GM21526 (cell line): ENCODE results near the gene DELE1.
"Not testable (repeated sequence)": the region's sequence is repeated elsewhere in the genome, so short reads cannot be mapped to it uniquely, and the experiment has no call there.

Experiments
- ATAC-seq: cut with Tn5 transposase; IDR thresholded peaks from one replicate; pipeline ENCODE4 v1.9.1; 2021; ENCODE audit warnings: moderate library complexity; ENCODE audit not compliant: unreplicated experiment, low FRiP score

DELE1 gene

GRCh38 chr5:141883892-141884318 is 39.8 kb upstream of the DELE1 start:
- ATAC-seq: no peak

- ATAC-seq: no peak
Measured at GRCh38 chr5:141889282-141889871, 34.3 kb upstream of the DELE1 start.

GRCh38 chr5:141890429-141890828 is 33.2 kb upstream of the DELE1 start:
- not testable (repeated sequence) for ATAC-seq

DNA sequence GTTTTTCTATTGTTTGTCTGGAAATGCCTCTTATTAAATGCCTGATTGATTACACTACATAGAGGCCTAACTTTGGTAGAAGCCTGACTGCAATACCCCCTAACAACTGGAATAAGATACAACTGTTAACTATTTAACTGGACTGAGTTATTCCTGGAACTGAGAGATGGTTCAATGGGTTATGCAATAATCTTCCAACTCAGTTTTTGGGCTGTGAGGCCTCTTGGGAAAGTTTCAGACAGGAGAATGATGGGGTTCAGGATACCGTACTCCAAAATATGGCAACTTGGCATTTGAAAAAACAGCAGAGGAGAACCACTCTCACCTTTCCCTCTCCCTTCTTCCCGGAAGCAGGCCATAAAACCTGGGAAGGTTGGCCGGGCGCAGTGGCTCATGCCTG is 26.2 kb upstream of the DELE1 start:
- ATAC-seq: no peak

- ATAC-seq: no peak
Measured at GRCh38 chr5:141898448-141899049, 25.1 kb upstream of the DELE1 start.

- ATAC-seq: no peak
Measured at GRCh38 chr5:141902015-141902814, 21.5 kb upstream of the DELE1 start.

DNA sequence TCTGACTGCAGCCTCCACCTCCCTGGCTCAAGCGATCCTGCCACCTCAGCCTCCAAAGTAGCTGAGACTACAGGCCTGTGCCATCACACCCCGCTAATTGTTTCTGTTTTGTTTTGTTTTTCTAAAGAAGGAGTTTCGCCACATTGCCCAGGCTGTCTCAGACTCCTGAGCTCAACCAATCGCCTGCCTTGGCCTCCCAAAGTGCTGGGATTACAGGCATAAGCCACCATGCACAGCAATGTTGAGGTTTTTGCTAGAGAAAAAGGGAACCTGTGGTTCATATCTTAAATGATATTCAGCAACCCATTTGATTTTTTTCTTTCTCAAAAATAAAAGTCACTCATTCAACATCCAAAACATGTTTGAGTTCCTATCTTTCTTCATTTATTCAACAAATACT is 20.4 kb upstream of the DELE1 start:
- ATAC-seq: no peak

DNA sequence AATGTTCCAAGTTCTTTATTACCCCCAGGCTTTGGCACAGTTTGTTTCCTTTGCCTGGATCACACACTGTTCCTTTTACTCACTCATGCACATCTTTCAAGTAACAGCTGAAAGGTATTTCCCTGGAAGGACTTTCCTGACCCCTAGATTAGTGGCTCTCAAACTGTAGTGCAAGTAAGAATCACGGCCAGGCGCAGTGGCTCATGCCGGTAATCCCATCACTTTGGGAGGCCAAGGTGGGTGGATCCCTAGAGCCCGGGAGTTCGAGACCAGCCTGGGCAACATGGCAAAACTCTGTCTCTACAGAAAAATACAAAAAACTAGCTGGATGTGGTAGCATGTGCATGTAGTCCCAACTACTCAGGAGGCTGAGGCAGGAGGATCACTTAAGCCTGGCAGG is 19.1 kb upstream of the DELE1 start:
- no peak for ATAC-seq

DNA sequence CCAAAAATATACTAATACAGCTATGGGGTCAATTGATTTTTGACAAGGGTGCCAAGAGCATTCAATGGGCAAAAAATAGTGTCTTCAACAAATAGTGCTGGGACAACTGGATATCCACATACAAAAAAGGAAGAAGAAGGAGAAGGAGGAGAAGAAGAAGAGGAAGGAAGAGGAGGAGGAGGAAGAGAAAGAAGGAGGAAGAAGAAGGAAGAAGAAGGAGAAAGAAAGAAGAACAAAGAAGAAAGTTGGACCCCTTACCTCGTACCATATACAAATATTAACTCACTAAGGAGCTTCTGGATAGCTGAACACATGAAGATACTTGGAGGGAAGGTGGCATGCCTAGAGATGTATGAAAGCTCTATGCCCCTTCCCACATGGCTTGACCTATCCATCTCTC is 17.2 kb upstream of the DELE1 start:
- ATAC-seq: no peak

DNA sequence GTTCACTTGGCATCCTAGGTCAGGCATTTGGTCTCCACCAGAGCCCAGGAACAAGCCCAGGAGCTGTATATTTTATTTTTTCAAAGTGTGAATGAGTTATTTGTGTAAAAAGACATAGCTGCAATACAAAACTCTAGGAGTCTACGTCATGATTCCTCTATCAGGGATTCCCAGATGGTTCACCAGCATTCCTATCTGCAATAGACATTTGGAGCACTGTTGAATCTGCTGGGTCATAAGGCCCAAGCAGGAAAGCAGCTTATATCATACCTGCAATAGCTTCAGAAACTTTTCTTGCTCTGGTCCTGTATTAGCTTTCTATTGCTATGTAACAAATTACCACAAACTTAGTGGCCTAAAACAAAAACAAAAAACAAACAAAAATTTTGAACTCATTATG is 16.7 kb upstream of the DELE1 start:
- ATAC-seq: no peak

- ATAC-seq: no peak
Measured at GRCh38 chr5:141908796-141909195, 14.9 kb upstream of the DELE1 start.

DNA sequence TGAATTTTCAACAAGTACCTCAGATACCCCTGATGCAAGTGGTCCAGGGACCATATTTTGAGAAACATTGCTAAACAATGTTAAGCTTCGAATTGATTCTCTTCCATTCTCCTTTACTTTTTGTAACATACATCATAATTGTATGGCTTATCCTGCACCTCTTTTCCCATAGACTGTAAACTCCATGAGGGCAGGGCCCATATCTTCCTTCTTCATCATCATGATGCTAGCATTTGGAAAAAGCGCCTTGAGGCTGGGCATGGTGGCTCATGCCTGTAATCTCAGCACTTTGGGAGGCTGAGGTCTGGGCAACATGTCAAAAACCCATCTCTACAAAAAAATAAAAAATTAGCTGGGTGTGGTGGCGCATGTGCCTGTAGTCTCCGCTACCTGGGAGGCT is 14.5 kb upstream of the DELE1 start:
- ATAC-seq: no peak

DNA sequence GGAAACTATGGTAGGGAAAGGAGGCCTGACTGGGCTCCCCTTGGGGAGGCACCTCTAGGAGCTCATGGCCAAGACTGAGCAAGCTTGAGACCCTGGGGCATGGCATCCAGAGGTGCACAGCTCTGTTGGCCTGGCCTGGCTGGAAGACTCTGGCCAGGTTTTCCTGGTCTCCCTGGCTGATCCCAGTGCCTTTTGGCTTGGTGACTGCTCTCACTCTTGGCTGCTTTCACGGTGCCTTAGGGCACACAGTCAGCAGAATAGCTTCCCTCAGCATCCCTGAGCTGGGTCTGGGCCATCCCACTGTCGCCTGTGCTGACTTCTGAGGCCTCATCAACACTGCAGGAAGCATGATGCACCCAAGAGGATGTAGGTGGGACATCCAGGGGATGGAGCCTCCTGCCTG is 13.4 kb upstream of the DELE1 start:
- no peak for ATAC-seq

DNA sequence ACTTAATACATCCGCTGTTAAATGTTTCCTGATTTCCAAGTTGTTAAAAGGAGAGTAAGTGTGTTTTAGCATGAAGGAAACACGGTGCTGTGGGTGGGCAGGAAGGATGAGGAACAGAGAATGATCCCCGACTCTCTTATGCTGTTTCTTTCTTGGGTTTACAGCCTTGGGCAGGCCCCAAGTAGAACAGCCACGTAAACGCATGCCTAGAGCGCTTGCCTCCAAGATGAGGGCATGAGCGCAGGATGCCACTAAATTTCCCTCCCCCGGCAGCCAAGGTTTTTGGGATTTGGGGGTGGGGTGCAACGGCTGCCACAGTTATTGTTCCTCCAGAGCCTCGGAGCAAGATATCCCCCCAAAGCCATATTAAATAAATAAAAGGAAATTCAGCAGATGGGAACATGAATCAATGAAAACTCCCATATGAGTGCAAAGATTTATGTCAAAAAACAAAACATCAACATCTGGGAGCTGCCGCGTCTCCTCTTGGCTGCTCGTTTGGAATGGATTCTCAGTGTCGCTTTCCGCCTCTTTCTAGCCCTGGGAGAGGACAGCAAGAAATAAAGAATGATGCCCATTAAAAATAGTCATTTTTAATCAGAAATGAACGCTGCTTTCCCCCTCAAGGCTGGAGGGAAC is 10.0 kb upstream of the DELE1 start:
- ATAC-seq: no peak

GRCh38 chr5:141914199-141914743 is 9.4 kb upstream of the DELE1 start:
- ATAC-seq: peak; percentile 38

DNA sequence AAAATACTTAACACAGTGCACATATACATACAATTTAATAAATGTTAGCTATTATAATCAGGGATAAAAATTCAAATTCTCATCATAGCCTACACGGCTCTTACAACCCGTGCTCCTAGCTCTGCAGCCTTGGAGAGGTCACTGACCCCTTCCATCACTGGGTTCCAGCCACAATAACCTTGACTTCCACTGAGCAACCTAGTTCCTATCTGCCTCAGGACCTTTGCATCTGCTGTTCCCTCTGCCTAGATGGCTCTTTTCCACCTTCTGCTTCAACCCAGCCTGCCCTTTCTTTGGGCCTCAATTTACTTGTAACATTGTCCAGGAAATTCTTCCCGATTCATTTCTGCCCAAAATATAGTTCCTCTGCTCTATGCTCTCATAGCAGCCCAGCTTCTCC is 8.9 kb upstream of the DELE1 start:
- no peak for ATAC-seq

GRCh38 chr5:141915881-141916336 is 7.8 kb upstream of the DELE1 start:
- no peak for ATAC-seq

- no peak for ATAC-seq
Measured at GRCh38 chr5:141916522-141916921, 7.1 kb upstream of the DELE1 start.

DNA sequence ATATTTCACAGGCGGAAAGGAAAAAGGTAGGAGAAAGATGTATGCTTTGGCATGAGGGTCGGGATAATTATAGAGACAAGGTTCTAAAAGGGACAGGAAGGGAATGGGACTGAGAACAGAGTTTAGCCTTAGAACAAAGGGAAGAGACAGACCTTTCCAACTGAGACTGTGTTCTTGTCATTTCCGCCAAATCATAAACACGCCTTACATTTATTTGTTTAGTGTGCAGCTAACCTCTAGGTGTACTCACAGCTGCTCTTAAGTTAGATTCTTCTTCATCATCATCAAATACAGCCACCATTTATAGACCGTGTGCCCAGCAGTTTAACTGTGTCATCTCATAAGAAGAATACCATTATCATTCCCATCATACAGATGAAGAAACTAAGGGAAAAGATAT is 5.9 kb upstream of the DELE1 start:
- no peak for ATAC-seq

DNA sequence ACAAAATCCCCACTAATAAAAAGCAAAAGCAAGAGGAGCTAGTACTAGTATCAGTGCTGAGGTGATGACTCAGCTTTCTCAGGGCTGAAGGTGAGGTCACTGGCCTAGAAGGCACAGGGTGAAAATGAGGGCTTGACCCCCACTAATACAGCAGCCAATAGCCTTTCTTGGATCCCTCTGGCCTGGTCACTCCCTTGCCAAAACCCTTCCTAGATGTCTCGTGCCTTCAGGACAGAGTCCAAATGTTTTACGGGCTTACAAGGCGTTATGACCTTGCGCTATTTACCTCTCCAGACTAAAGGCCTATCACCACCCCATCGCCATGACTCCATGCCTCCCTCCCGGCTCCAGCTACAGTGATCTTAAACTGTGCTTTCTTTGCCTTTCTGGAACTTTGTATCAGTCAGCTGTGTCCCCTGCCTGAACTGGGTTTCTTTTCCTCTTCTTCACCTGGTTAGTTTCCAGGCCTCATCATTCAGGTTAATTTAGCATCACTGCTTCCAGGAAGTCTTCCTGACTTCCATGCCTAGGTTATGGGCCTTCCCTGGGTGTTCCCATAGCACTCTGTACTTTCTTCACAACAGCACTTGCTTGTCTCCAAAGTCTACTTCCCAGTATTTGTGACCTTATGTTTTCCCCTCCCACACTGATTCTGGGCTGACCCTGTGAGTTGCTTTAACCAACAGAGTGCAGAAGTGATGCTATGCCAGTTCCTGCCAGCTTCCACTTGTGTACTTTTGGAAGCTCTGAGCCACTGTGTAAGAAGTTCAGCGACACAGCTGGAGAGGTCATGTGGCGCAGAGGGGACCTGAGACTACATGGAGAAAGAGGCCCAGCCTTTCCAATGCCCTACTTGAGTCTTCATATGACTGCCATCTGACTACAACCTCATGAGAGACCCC is 4.2 kb upstream of the DELE1 start:
- ATAC-seq: no peak
